ENCODE data around the gene COPB1. TPM values are rescaled to one million over a fixed set of nuclear protein-coding genes. Genes with fewer than 3 reads are reported as not detected.
"Not testable (repeated sequence)": the region's sequence is repeated elsewhere in the genome, so short reads cannot be mapped to it uniquely, and the experiment has no call there.

The COPB1 gene
- total RNA-seq, 4 donors from 2014 or later = 71.0 to 88.5 (median 84.0) TPM

DNA sequence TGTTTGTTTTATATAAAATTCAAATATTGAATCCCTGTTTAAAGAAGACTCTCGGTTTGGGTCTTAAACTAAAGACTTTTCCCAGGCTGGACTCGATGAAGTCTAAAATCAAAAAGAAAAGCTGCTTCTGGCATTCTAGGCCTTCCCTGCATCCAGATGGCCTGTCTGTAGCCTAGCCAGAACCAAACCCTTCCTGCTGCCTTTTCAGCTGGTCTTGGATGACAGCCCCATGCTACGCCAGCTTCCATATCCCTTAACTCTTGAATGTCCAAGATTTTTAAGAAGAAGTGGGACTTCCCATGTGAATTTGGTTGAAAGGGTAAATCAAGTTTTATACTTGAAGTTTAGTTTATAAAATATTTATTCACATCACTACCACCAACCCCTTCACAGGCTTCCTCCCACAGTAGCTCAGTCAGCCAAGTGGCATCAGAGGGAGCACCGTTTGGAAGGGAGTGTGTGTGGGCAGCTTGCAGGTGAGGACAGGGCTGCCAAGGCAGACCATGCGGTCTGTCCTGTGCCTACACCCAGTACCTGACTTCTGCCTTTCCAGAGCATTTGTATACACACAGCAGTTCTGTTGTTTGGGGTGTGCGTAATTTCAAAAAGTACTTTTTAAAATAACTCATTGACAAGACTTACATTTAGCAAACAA lies 38.8 kb upstream of the COPB1 start:
- TF ChIP-seq CTCF (IDR thresholded peaks at IDR 0.05) (no peak), POLR2A (IDR thresholded peaks at IDR 0.05) (no peak), EP300 (IDR thresholded peaks at IDR 0.05) (no peak)
- 67 to 69% methylated on average over 6 of the region's 6 CpGs for WGBS, 2 donors
- H3K27ac ChIP-seq = no peak overlapping the region
- H3K36me3 ChIP-seq = no peaks in the 10 kb centered on the region
- no peaks in the 10 kb centered on the region for H3K27me3 ChIP-seq
- peaks cover 0 to 15% (median 2%) of the 10 kb centered on the region in 4 donors for H3K4me1 ChIP-seq
- H3K4me3 ChIP-seq = no peak overlapping the region
- DNase-seq (ENCODE audit: low spot score in 2 of 2) = no peak
- no peaks in the 10 kb centered on the region for H3K9me3 ChIP-seq

- Histone ChIP-seq H3K4me1 (peaks cover 0 to 15% (median 2%) of the 10 kb centered on the region in 4 donors), H3K4me3 (no peak overlapping the region), H3K27me3 (no peaks in the 10 kb centered on the region), H3K9me3 (no peaks in the 10 kb centered on the region), H3K36me3 (no peaks in the 10 kb centered on the region), H3K27ac (no peak overlapping the region)
- WGBS, 2 donors = 12 to 13% methylated on average over 5 of the region's 5 CpGs
- TF ChIP-seq POLR2A (IDR thresholded peaks at IDR 0.05) (no peak), CTCF (IDR thresholded peaks at IDR 0.05) (peak; percentile 50 to 84 (median 63)), EP300 (IDR thresholded peaks at IDR 0.05) (no peak)
- DNase-seq (ENCODE audit: low spot score in 2 of 2) = peak in 1 of 2 donors; percentile 61
Observed at GRCh38 chr11:14537134-14537599, 37.6 kb upstream of the COPB1 start.

GRCh38 chr11:14535166-14535565 lies 35.6 kb upstream of the COPB1 start:
- not testable (repeated sequence) for H3K27me3 ChIP-seq; H3K9me3 ChIP-seq; H3K4me3 ChIP-seq; DNase-seq (ENCODE audit: low spot score in 2 of 2); H3K27ac ChIP-seq; H3K36me3 ChIP-seq; H3K4me1 ChIP-seq
- WGBS, 2 donors = 88 to 94% methylated on average over 4 of the region's 4 CpGs

DNA sequence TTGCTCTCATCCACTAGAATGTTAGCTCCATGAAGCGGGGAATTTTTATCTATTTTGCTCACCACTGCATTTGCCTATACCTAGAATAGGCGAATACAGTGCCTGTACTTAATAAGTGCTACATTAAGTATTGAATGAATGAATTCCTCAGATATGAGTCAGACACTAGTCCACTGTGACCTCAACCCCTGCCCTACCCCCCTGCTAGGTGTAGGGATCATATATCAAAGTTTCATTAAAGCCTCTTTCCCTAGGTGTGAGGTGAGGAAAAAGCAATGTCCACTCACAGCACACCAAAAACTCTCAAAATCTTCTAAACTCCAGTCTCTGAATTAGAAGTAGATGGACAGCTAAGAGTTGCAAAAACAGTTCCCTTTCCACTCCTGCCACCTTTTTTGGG lies 30.3 kb upstream of the COPB1 start:
- no peaks in the 10 kb centered on the region for H3K27me3 ChIP-seq

GRCh38 chr11:14529321-14529720 lies 29.7 kb upstream of the COPB1 start:
- Histone ChIP-seq H3K4me1 (no peaks in the 10 kb centered on the region), H3K4me3 (no peak overlapping the region), H3K36me3 (no peaks in the 10 kb centered on the region), H3K27ac (no peak overlapping the region), H3K9me3 (no peaks in the 10 kb centered on the region), H3K27me3 (no peaks in the 10 kb centered on the region)
- no peak for DNase-seq (ENCODE audit: low spot score in 2 of 2)
- TF ChIP-seq POLR2A (IDR thresholded peaks at IDR 0.05) (no peak), EP300 (IDR thresholded peaks at IDR 0.05) (no peak), CTCF (IDR thresholded peaks at IDR 0.05) (no peak)
- WGBS, 2 donors = 72 to 74% methylated on average over 3 of the region's 3 CpGs

More for the DNA sequence above, 30.3 kb upstream of the COPB1 start:
- Histone ChIP-seq H3K4me1 (no peaks in the 10 kb centered on the region), H3K9me3 (no peaks in the 10 kb centered on the region), H3K4me3 (no peak overlapping the region), H3K36me3 (no peaks in the 10 kb centered on the region), H3K27ac (no peak overlapping the region)
- TF ChIP-seq CTCF (IDR thresholded peaks at IDR 0.05) (no peak), POLR2A (IDR thresholded peaks at IDR 0.05) (no peak), EP300 (IDR thresholded peaks at IDR 0.05) (no peak)
- no peak for DNase-seq (ENCODE audit: low spot score in 2 of 2)
- 84 to 93% methylated on average over 2 of the region's 2 CpGs for WGBS, 2 donors
